Uterine smooth muscle cell (primary cell): ENCODE results near the gene CPXM1. TPM values are rescaled to one million over a fixed set of nuclear protein-coding genes. Genes with fewer than 3 reads are reported as not detected.

Experiments used
- total RNA-seq: library from RNA; depleted of rRNA; stranded (reverse); fragments of >200 nt; gene quantifications from 2 replicates; pipeline ENCODE4 v1.2.3, GENCODE V29; 2014

Gene CPXM1
- total RNA-seq = 3.5 and 4.8 TPM in 2 replicates

DNA sequence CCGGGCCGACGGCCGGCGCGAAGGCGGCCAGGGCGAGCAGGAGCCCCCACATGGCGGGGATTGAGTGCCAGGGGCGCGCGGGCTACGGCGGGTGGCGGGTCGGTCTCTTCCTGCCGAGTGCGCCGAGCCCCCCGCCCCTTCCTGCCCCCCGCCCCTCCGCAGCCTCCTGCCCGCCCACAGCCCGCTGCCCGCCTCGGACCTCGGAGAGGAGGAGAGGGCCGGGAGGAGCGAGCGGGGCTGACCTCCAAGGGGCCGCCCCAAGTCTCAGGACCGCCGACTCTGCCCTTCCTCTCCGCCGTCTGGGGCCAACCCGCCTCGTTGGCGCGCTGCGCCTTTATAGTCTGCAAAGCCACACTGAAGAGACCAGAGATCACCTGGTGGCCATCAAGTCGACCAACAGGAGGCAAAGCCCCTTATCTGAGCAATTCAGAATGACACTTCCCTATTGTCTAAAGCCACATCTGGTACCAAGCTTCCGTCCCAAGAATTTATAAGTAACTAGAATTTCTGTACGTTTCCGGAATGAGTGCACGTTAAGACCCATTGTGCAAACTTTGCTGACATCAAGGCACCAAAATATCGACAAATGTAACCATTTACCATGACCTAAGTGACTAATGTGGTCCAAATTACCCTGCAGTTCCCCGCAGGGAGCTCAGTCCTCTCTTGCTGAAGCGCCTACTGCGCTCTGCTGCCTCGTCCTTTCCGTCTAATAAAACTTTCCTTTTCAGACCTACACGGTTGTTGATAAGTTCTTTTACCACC is at the start of gene CPXM1:
CPXM1 (minus strand) TSS at position 107 of the 765 bp plus-strand sequence; CDS start at position 52, 55 bp downstream.

DNA sequence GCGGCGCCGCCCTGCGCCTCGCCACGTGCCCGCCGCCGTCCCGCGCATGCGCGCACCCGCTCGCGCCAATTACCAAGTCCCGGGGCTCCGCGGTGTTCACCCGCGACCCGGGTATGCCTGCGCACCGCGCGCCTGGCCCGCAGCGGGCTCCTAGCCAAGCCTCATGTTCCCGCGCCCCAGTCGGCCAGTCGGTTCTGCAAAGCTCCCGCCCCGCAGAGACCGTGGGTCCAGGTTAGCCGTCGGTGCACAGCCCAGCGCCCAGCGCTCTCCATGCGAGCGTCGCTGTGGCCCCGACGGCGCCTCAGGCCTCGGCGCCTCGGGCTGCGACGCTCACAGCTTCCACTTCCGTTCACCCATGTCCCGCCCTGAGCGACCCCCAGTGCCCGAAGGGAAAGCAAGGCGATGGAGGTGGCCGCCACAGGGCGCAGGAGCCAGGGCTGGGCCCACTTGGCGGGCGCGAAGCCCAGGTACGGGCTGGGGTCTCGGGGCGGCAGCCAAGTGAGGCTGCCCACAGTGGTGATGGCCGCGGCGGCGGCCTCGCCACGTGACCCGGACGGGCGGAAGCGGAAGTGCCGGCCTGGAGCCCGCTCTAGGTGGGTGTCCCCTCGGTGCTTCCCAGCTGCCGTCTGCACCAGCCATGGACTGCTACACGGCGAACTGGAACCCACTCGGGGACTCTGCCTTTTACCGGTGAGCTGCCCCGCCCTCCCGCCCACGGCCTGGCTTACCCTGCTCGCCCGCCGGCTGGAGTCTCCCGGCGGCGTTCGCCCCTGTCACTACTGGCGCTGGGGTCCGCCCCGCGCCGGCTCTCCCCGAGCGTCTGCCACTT is 39.9 kb upstream of the CPXM1 start, which contains the start of the genes PCED1A and VPS16:
PCED1A (minus strand) TSS at position 518 of the 829 bp plus-strand sequence. CDS start 743 bp downstream, outside the sequence.
VPS16 (plus strand) TSS at position 608 of the 829 bp plus-strand sequence; CDS start at position 638, 30 bp downstream.

GRCh38 chr20:2816030-2816582 is 15.7 kb upstream of the CPXM1 start, which contains the start of gene TMEM239:
Gene TMEM239 (plus strand): TSS chr20:2816364. CDS start chr20:2816555, 191 bp downstream.

DNA sequence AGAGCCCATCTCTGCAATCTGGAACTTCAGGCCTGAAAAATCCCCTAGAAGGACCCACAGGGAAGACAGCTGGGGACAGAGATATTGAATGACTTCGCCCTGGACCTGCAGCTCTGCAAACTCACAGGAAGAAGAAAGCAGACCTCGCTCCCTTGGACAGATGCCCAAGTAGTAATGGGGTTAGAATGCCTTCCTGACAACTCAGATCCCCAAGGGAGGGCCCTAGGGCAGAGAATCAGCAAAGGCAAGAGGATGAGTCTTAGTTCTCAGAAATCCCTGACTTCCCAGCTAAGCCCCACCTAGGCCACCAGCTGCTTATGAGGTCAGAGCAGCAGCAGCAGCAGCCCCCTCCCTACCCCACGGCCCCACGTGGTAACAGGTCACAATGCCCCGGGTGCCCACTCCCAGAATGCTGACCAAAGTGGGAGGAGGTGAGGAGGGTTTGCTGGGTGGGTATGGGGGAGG is 14.2 kb upstream of the CPXM1 start, which contains the start of gene C20orf141:
C20orf141 (plus strand) TSS at position 401 of the 465 bp plus-strand sequence. CDS start 198 bp downstream, outside the sequence.

Other genes with a start within 250 kb of the CPXM1 start
- 146 and 205 TPM in 2 replicates for gene NOP56, start 148.0 kb downstream of the CPXM1 start, total RNA-seq
- 87.4 and 137 TPM in 2 replicates for gene IDH3B, start 136.4 kb downstream of the CPXM1 start, total RNA-seq
- 1.2 and 4.1 TPM in 2 replicates for gene EBF4, start 107.8 kb downstream of the CPXM1 start, total RNA-seq
- gene C20orf141, start 14.4 kb upstream of the CPXM1 start, total RNA-seq = not detected in 2 replicates
- gene TMEM239, start 15.7 kb upstream of the CPXM1 start, total RNA-seq = not detected in 2 replicates
- 22.2 and 34.0 TPM in 2 replicates for gene PCED1A, start 40.0 kb upstream of the CPXM1 start, total RNA-seq
- 59.4 and 68.6 TPM in 2 replicates for gene VPS16, start 40.1 kb upstream of the CPXM1 start, total RNA-seq
- 25.3 and 25.6 TPM in 2 replicates for gene PTPRA, start 72.9 kb upstream of the CPXM1 start, total RNA-seq
- gene GNRH2, start 243.0 kb upstream of the CPXM1 start, total RNA-seq = 0.11 TPM in 1 of 2 replicates, not detected in the other
- gene MRPS26, start 245.4 kb upstream of the CPXM1 start, total RNA-seq = 41.9 and 51.1 TPM in 2 replicates